NCI-H1105 treated with DMSO at 0.1 percent for 48 hours (cell line): ENCODE data around the gene EGF.

ENCODE experiments used
- DNase-seq: peaks from one replicate; lab custom pipeline; 2025; lab: John Stamatoyannopoulos, UW

The EGF gene

GRCh38 chr4:109962401-109962800, 49.7 kb downstream of the EGF start:
- DNase-seq: no peak

GRCh38 chr4:109966891-109967481, 54.3 kb downstream of the EGF start:
- DNase-seq: no peak

GRCh38 chr4:109967798-109968520, 55.3 kb downstream of the EGF start:
- DNase-seq: no peak

GRCh38 chr4:109969087-109969486, 56.4 kb downstream of the EGF start:
- no peak for DNase-seq

- no peak for DNase-seq
These were observed 57.2 kb downstream of the EGF start for GRCh38 chr4:109969919-109970318.

GRCh38 chr4:109972786-109973528, 60.3 kb downstream of the EGF start:
- no peak for DNase-seq

GRCh38 chr4:109973529-109973905, 60.8 kb downstream of the EGF start:
- DNase-seq: no peak

GRCh38 chr4:109976189-109976588, 63.5 kb downstream of the EGF start:
- no peak for DNase-seq

- peak; percentile 40 for DNase-seq
These were observed 65.3 kb downstream of the EGF start for GRCh38 chr4:109977854-109978501.

- DNase-seq: no peak
These were observed 66.2 kb downstream of the EGF start for GRCh38 chr4:109978704-109979454.

- no peak for DNase-seq
These were observed 67.4 kb downstream of the EGF start for GRCh38 chr4:109979920-109980717.

GRCh38 chr4:109981936-109982335, 69.3 kb downstream of the EGF start:
- no peak for DNase-seq

GRCh38 chr4:109982521-109982920, 69.8 kb downstream of the EGF start:
- DNase-seq: no peak

GRCh38 chr4:109985993-109986974, 73.6 kb downstream of the EGF start:
- no peak for DNase-seq

- no peak for DNase-seq
These were observed 76.4 kb downstream of the EGF start for GRCh38 chr4:109989044-109989443.

- no peak for DNase-seq
These were observed 76.9 kb downstream of the EGF start for GRCh38 chr4:109989618-109990017.

GRCh38 chr4:109990261-109991257, 77.9 kb downstream of the EGF start:
- DNase-seq: no peak

GRCh38 chr4:109993116-109993515, 80.4 kb downstream of the EGF start:
- no peak for DNase-seq

GRCh38 chr4:109994415-109994827, 81.7 kb downstream of the EGF start:
- DNase-seq: no peak
